ENCODE data around the gene ANKLE1.
"Not testable (repeated sequence)": the region's sequence is repeated elsewhere in the genome, so short reads cannot be mapped to it uniquely, and the experiment has no call there.

Gene ANKLE1

GRCh38 chr19:17259934-17260333 is 21.8 kb upstream of the ANKLE1 start:
- DNase-seq: no peak
- TF ChIP-seq GATA1 (IDR thresholded peaks at IDR 0.05; ENCODE audit: low read depth, low read length): no peak
- no peak for TF ChIP-seq POLR2A (IDR thresholded peaks at IDR 0.05; ENCODE audit: low read length)

DNA sequence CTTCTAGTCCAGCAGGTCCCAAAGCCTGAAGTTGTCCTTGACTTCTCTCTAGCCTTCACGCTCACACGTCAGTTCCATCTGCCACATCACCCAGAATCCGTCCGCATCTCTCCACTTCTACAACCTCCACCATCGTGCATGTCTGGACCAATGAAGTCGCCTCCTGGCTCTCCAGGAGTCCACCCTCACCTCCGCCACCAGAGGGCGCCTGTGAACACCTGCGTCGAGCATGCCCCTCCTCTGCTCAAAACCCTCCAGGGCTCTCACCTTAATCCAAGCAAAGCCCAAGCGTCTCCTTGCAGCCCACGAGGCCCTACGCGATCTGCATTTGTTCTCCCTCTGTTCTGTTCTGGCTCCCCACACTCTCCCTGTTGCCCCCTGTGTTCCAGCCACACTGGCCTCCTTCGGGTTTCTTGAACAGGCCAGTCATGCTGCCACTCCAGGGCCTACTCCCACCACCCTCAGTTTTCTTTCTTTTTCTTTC is 20.8 kb upstream of the ANKLE1 start:
- no peak for TF ChIP-seq GATA1 (IDR thresholded peaks at IDR 0.05; ENCODE audit: low read depth, low read length)
- TF ChIP-seq POLR2A (IDR thresholded peaks at IDR 0.05; ENCODE audit: low read length): no peak
- peak; percentile 90 to 95 for DNase-seq

DNA sequence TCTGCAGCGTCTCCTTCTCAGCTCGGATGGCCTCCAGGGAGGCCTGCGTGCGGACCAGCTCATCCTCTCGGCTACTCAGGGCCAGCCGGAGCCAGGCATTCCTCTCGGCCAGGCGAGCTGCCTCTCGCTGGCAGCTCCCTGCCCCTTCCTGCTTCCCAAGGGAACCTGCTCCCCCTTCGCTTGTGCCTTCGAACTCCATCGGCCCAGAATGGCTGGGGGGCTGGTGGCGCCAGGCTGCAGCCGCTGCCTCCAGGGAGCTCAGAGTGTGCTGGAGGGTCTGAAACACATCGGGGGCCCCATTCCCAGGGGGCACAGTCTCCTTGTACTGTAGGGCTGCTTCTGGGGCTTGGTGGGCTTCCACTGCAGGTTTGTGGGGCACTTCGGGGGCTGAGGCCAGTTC is 19.1 kb upstream of the ANKLE1 start:
- no peak for TF ChIP-seq GATA1 (IDR thresholded peaks at IDR 0.05; ENCODE audit: low read depth, low read length)
- no peak for TF ChIP-seq POLR2A (IDR thresholded peaks at IDR 0.05; ENCODE audit: low read length)
- no peak for DNase-seq

GRCh38 chr19:17263712-17264640 is 17.7 kb upstream of the ANKLE1 start:
- DNase-seq: no peak
- no peak for TF ChIP-seq GATA1 (IDR thresholded peaks at IDR 0.05; ENCODE audit: low read depth, low read length)
- TF ChIP-seq POLR2A (IDR thresholded peaks at IDR 0.05; ENCODE audit: low read length): no peak

- TF ChIP-seq POLR2A (IDR thresholded peaks at IDR 0.05; ENCODE audit: low read length) (no peak), GATA1 (IDR thresholded peaks at IDR 0.05; ENCODE audit: low read depth, low read length) (no peak)
- no peak for DNase-seq
Measured at GRCh38 chr19:17264641-17264979, 17.1 kb upstream of the ANKLE1 start, which contains the start of gene USHBP1. TSS of gene USHBP1 (minus strand) at chr19:17264745. CDS start at chr19:17264299, 446 bp downstream.

DNA sequence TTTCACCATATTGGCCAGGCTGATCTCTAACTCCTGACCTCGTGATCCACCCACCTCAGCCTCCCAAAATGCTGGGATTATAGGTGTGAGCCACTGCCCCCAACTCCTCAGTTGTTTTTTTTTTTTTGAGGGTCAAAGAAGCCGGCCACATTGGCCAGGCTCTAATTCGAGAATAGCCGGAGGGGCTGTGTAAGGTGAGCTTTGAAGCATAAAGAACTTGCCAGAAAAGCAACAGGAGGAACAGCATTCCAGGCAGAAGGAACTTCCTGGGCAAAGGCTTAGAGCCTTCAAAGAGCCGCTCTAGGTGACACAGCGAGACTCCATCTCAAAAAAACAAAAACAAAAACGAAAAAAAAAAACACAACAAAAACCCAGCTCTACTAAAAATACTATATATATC is 15.7 kb upstream of the ANKLE1 start:
- TF ChIP-seq POLR2A (IDR thresholded peaks at IDR 0.05; ENCODE audit: low read length) (no peak), GATA1 (IDR thresholded peaks at IDR 0.05; ENCODE audit: low read depth, low read length) (no peak)
- no peak for DNase-seq

DNA sequence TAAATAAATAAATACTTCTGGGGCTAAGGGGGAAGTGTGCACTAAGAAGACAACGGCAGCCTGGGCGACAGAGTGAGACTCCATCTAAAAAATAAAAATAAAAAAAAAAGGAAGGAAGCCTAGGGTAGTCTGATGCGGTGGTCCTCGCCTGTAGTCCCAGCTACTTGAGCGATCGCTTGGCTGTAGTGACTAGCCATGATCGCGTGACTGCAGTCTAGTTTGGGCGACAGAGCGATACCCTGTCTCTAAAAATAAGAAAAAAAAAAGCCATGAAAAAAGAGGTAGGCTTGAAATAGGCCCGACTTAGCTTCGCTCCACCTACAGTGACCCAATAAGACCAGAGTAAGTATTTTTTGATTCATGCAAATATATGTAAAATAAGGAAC is 15.1 kb upstream of the ANKLE1 start:
- TF ChIP-seq GATA1 (IDR thresholded peaks at IDR 0.05; ENCODE audit: low read depth, low read length) (no peak), POLR2A (IDR thresholded peaks at IDR 0.05; ENCODE audit: low read length) (no peak)
- DNase-seq: no peak

- no peak for TF ChIP-seq GATA1 (IDR thresholded peaks at IDR 0.05; ENCODE audit: low read depth, low read length)
- peak; percentile 87 for TF ChIP-seq POLR2A (IDR thresholded peaks at IDR 0.05; ENCODE audit: low read length)
- DNase-seq: peak; percentile 98 to 99
Measured at GRCh38 chr19:17266975-17267788, 14.5 kb upstream of the ANKLE1 start, which contains the start of gene BABAM1. TSS of gene BABAM1 (plus strand) at chr19:17267443. CDS start at chr19:17268807, 1,364 bp downstream.

- no peak for TF ChIP-seq GATA1 (IDR thresholded peaks at IDR 0.05; ENCODE audit: low read depth, low read length)
- no peak for TF ChIP-seq POLR2A (IDR thresholded peaks at IDR 0.05; ENCODE audit: low read length)
Measured at GRCh38 chr19:17268754-17269153, 12.9 kb upstream of the ANKLE1 start.

DNA sequence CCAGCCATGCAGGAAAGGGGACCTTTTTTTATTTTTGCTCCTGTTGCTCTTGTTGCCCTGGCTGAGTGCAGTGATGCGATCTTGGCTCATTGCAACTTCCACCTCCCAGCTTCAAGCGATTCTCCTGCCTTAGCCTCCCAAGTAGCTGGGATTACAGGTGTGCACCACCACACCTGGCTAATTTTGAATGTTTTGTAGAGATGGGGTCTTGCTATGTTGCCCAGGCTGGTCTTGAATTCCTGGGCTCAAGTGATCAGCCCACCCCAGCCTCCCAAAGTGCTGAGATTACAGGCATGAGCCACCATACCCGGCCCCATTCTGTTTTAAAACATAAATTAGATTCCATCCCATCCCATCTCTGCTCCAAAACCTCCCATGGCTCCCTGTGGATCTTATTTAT is 6.8 kb upstream of the ANKLE1 start:
- DNase-seq: not testable (repeated sequence)

More at GRCh38 chr19:17268754-17269153, 12.9 kb upstream of the ANKLE1 start:
- no peak for DNase-seq

GRCh38 chr19:17275441-17276175 is 6.1 kb upstream of the ANKLE1 start:
- TF ChIP-seq GATA1 (IDR thresholded peaks at IDR 0.05; ENCODE audit: low read depth, low read length) (no peak), POLR2A (IDR thresholded peaks at IDR 0.05; ENCODE audit: low read length) (peak; percentile 1)
- no peak for DNase-seq

DNA sequence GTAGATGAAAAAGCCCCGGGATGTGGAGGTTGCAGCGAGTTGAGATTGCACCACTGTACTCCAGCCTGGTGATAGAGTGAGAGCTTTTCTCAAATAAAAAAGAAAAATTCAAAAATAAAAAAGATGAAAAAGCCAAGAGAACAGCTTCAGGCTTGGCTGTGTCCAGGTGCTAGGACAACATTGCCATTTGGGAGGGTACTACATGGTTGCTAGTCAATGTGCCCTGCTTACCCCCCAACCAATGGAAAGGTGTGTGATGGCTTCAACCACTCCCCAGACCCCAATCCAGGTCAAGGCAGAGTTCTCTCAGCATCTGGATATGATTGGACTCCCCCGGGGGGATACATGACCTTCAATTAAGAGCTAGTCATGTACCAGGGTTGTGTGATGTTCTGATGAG is 2.3 kb upstream of the ANKLE1 start:
- DNase-seq: no peak
- TF ChIP-seq POLR2A (IDR thresholded peaks at IDR 0.05; ENCODE audit: low read length) (no peak), GATA1 (IDR thresholded peaks at IDR 0.05; ENCODE audit: low read depth, low read length) (no peak)

DNA sequence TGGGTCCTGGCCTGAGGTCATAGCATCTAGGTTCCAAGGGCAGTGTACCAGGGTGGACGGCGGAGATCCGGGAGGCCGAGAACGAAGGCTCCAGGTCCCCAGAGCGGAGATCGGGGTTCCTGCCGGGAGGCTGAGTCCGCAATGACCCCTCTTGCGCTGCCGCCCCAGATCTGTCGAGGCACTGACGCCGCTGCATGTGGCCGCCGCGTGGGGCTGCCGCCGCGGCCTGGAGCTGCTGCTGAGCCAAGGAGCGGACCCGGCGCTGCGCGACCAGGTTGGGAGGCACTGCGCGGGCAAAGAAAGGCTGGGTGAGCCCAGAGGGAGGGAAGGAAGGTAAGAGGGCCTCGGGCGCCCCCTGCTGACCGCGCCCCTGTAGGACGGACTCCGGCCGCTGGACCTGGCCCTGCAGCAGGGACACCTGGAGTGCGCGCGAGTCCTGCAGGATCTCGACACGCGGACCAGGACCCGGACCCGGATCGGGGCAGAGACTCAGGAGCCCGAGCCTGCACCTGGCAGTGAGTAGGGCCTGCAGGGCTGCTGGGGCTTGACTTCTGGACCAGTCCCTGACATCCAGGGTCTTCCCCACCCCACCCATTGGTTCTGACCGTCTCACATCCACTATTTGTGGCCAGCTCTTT is 906 bp downstream of the ANKLE1 start:
- TF ChIP-seq GATA1 (IDR thresholded peaks at IDR 0.05; ENCODE audit: low read depth, low read length) (no peak), POLR2A (IDR thresholded peaks at IDR 0.05; ENCODE audit: low read length) (peak; percentile 74)
- DNase-seq: peak; percentile 91 to 95
